Measurements from ENCODE around the gene GBA3.

The GBA3 gene

DNA sequence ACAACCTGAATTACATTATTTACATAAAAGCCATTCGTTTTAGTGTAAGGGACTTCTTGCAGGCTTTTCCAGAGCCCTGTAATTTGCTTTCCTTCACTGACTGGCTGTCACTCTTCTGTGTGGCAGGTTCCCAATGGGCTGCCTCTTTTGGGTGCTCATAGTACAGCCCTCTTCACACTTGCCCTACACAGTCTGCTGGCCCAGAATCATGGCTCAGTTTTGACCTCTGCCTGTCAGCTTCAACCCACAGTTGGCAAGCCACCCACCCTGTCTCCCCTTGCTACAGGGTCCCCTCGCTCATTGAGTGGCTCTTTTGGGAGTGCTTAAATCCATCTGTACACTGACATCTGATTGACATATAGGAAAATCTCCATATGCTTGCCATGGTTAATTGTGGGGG, 97.9 kb downstream of the GBA3 start:
- no peak for DNase-seq

GRCh38 chr4:22794732-22795131, 102.0 kb downstream of the GBA3 start:
- no peak for DNase-seq

GRCh38 chr4:22801391-22801790, 108.7 kb downstream of the GBA3 start:
- DNase-seq = no peak

GRCh38 chr4:22802876-22803275, 110.1 kb downstream of the GBA3 start:
- DNase-seq = no peak

DNA sequence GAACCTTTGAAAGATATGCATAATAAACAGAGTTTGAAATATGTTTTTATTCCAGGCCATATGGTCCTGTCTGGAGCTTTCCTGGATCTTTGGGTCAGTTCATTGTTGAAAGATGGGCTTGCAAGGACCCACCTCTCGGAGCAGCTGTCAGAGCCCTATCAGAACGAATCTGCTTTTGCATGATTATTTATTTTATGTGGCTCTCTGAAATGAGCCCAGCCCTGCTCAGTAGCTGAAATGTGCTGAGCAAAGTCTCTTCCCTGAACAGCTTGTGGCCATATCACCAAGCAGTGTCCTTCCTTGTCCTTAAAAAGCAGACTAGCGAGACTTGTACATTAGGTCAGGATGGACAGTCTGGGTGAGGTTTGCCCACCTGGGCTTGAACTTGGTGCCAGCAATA, 110.8 kb downstream of the GBA3 start:
- DNase-seq = no peak

- no peak for DNase-seq
These were observed 122.2 kb downstream of the GBA3 start for GRCh38 chr4:22814906-22815305.

DNA sequence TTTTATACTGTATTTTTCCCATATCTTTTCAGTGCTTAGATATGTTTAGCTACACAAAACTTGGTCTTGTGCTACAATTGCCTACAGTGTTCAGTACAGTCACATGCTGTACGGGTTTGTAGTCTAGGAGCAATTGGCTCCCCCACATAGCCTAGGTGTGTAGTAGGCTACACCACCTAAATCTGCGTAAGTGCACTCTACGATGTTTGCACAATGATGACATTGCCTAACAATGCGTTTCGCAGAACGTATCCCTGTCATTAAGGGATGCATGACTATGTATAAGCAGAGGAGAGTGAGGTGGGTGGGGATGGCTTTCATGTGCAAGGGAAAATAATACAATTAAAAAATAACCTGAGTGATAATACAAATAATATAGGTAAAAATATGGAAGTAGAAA, 131.4 kb downstream of the GBA3 start:
- no peak for DNase-seq

GRCh38 chr4:22842360-22843018, 149.8 kb downstream of the GBA3 start:
- no peak for DNase-seq

DNA sequence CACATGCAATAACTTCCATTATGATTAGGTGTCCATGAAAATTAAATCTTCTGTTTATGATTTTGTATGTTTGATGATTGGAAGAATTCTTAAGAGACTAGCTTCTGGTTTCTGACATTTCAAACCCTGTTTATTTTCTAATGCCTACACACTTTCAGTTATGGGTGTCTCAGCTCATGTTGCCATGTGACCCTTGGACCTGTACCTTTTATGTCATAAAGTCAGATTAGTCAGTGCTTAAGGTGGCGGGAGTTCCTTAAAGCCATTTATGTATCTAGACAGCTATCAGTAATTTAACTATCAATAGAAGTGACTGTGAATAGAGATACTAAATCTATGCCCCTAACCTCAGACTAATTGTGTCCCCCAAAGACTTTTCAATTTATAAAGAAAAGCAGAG, 155.6 kb downstream of the GBA3 start:
- no peak for DNase-seq

DNA sequence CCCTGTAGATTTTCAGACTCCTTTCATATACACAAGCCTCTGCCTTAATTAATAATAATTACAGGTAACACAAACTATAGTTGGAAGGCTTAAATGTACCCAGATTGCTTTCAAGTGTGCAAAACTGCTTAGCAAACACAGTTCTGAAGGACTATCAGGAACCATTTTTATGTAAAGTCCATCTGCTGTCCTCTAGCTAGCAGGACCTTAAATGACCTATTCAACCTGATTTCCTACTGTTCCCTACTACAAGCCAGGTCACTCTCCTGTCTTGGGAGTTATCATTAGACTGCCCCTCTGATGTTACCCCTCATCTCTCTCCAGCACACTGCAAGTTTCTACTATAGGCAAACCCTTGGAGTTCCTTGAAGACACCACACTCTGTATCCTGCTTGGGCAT, 157.3 kb downstream of the GBA3 start:
- DNase-seq = no peak

DNA sequence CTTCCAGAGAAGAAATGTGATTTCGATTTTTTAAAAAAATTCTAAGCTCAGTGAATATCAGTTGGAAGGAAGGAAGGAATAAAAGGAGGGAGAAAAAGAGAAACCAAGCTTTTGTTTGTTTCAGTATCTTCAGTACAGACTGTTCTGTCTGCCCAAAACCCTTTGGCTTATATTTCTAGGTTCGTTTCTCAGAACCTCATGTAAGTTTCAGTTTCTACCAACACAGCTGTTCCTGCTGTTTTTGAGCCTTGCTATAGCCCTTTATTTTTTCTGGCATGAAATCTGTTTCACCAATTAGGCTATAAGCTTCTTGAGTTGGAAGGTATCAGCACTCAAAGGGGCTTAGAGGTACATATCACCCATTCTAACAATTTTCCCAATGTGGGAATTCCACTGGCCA, 157.9 kb downstream of the GBA3 start:
- DNase-seq = no peak

DNA sequence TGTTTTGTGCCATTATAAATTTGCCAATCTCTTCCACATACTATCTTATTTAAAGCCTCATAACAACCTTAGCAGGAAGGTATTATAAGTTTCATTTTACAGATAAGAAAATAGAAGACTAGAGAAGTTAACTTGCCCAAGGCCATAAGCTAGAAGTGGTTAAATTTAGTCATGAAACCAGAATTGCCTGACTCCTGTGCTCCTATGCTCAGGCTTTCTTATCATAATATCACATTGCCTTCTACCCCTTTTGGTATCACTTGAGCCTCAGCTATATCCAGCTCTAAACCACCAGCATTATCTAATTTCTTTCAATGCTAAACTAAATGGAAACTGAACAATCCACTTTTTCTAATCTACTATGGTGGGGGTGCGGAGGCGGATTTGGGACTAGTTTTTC, 164.7 kb downstream of the GBA3 start:
- DNase-seq = no peak

- DNase-seq = no peak
These were observed 166.6 kb downstream of the GBA3 start for GRCh38 chr4:22859318-22859717.
